Thyroid gland (tissue), 4 donors: ENCODE data around the gene RALY. TPM values are rescaled to one million over a fixed set of nuclear protein-coding genes. Genes with fewer than 3 reads are reported as not detected.
A peak's percentile ranks its signal among the peaks of the same experiment; 100 is the strongest.

ENCODE experiments used
- DNase-seq, 2 donors: peaks; one replicate each; pipeline ENCODE4 v3.0.0-alpha.2; 2019
- H3K27ac ChIP-seq, 3 donors: fragments of 200-600 bp; sonication (generic); 1 replicate in 2 of 3; 2 replicates in 1 of 3; pipeline ENCODE4 v1.5.1; 2016 to 2019; ENCODE audit warnings: mild to moderate bottlenecking in 1 of 3, moderate library complexity in 1 of 3
- H3K27me3 ChIP-seq: fragments of 200-600 bp; sonication (generic); one replicate; pipeline ENCODE4 v1.5.1; 2019
- H3K36me3 ChIP-seq, 2 donors: fragments of 200-600 bp; sonication (generic); one replicate each; pipeline ENCODE4 v1.5.1; 2016 to 2019
- H3K4me1 ChIP-seq, 2 donors: fragments of 200-600 bp; sonication (generic); one replicate each; pipeline ENCODE4 v1.5.1; 2017 to 2019
- H3K4me3 ChIP-seq, 3 donors: fragments of 200-600 bp; sonication (generic); replicated peaks in 1 of 3; 1 replicate in 2 of 3; 2 replicates in 1 of 3; pipeline ENCODE4 v1.5.1; 2016; ENCODE audit warnings: mild to moderate bottlenecking in 1 of 3
- H3K9me3 ChIP-seq: fragments of 200-600 bp; sonication (generic); one replicate; pipeline ENCODE4 v1.5.1; 2017
- CTCF ChIP-seq, 6 experiments: fragments of 200-600 bp in 3 of 6; fragments of 450-650 bp in 3 of 6; sonication (generic) in 3 of 6; IDR thresholded peaks; one replicate each; pipeline ENCODE4 v1.5.1; 2016 to 2019; ENCODE audit warnings: antibody characterized with exemption in 6 of 6, mild to moderate bottlenecking in 2 of 6, inconsistent platforms in 1 of 6, moderate library complexity in 1 of 6
- POLR2A ChIP-seq, 2 donors: fragments of 450-650 bp; IDR thresholded peaks; one replicate each; pipeline ENCODE4 v1.6.1; 2017; ENCODE audit warnings: antibody characterized with exemption in 2 of 2, mild to moderate bottlenecking in 2 of 2, moderate library complexity in 1 of 2
- WGBS, 2 donors: methylation state at CpG; one replicate each; pipeline ENCODE4 v1.1.5; 2017; 5-methylcytosine and 5-hydroxymethylcytosine counted together
- intact Hi-C: fragments of 100-400 bp; cut with DNase I; formaldehyde crosslinking; loops from one replicate; pipeline ENCODE4 v1.15.1; 2023
- total RNA-seq, 4 donors: library from RNA; depleted of rRNA; stranded (reverse); fragments of >200 nt; gene quantifications; one replicate each; pipeline ENCODE4 v1.2.3, GENCODE V29; 2016

The RALY gene
- total RNA-seq, 4 donors from 2014 or later = 124 to 208 (median 151) TPM

DNA sequence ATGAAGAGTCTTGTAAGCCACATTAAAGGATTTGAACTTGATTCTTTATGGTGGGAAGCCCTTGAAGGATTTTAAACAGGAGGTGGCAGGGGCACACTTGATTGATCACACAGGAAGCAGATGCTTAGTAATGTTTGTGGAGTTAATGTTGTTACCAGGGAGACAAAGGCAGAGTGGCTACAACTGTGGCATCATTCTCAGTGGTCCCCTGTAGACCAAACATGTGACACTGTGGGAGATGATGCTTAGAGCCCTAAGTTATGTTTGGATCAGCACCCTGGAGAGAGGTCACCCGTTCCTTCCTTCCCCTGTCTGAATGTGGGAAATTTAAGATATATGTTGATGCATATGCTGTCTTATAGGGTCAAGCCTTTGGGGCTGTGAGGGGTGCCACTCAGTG, 65.1 kb downstream of the RALY start:
- no peak overlapping the region for H3K27ac ChIP-seq
- intact Hi-C loops = no loop called here
- TF ChIP-seq CTCF (IDR thresholded peaks at IDR 0.05) (no peak), POLR2A (IDR thresholded peaks at IDR 0.05) (no peak)
- no peak for DNase-seq
- no peak overlapping the region for H3K4me3 ChIP-seq
- H3K4me1 ChIP-seq = peaks cover 31 to 45% of the 10 kb centered on the region in 2 donors
- no peaks in the 10 kb centered on the region for H3K27me3 ChIP-seq
- no peaks in the 10 kb centered on the region for H3K9me3 ChIP-seq
- no peaks in the 10 kb centered on the region for H3K36me3 ChIP-seq
- WGBS, 2 donors = 41 to 57% methylated on average over 1 of the region's 1 CpG

DNA sequence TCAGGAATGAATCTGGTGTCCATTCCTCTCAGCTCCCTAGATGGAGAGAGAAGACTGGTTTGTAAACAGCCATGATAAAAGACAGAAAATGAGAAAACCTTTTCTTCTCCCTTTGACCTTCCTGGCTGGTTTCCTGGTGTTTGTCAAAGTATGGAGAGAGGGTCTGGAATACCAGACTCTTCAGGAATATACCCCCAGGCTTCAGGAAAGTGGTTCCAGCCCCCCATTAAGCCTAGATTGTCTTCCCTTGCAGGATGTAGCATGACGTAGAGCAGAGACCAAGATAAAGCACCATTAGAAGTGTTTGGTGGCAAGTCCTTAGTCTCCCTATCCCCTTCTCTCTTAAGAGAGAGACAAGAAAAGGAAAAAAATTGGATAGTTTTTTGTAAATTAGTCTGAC, 67.3 kb downstream of the RALY start:
- intact Hi-C loops = no loop called here
- Histone ChIP-seq H3K27me3 (no peaks in the 10 kb centered on the region), H3K9me3 (no peaks in the 10 kb centered on the region), H3K4me1 (peaks cover 42 to 53% of the 10 kb centered on the region in 2 donors), H3K27ac (peak overlapping the region; percentile 1 to 70 (median 62)), H3K36me3 (no peaks in the 10 kb centered on the region), H3K4me3 (no peak overlapping the region)
- 93 to 96% methylated on average over 1 of the region's 1 CpG for WGBS, 2 donors
- TF ChIP-seq CTCF (IDR thresholded peaks at IDR 0.05) = no peak
- no peak for TF ChIP-seq POLR2A (IDR thresholded peaks at IDR 0.05)
- no peak for DNase-seq

GRCh38 chr20:34061695-34062094, 68.0 kb downstream of the RALY start:
- H3K4me1 ChIP-seq = peaks cover 42 to 60% of the 10 kb centered on the region in 2 donors

DNA sequence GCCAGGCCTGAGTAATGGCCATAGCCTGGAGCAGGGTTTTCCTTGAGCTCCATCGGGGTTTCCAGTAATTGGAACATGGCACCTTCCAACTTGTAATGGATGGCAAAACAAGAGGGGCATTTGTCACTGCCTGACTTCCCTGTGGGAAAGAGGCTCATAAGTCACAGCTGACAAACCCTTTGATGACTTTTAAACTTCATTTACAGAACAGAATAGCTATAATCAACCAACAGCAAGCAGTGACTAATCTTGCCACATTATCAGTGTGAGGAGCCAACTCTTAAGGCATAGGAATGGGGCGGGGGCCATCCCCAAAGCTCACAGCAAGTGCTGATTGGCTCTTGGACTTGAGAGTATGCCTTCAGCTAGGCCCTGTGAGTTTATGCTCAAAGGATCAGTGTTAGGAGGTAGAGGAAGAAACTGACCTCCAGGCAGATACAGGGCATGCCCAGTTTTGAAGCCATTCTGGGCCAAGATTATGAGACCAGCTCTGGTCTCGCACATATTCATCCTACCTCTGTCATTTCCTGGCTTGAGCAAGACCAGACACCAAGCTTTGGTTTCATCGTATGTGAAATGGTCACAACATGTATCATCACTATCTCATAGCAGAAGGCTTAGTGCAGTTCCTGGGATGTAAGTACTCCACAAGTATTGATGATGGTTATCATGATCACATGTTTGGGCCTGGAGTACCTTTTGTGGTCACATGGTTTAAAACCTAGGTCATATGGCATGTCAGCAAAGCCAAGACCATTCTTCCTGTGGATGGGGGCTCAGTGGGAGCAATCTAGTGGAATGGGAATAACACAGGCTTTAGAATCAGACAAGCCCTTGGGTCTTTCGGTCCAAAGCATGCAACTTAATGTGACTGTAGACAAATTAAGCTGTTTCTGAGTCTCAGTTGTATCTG, 69.1 kb downstream of the RALY start:
- no peaks in the 10 kb centered on the region for H3K27me3 ChIP-seq
- H3K4me3 ChIP-seq = no peak overlapping the region
- no peak for DNase-seq
- H3K36me3 ChIP-seq = no peaks in the 10 kb centered on the region
- WGBS, 2 donors = 87 to 90% methylated on average over 5 of the region's 5 CpGs
- H3K27ac ChIP-seq = peak overlapping the region in 2 of 3 donors; percentile 39 to 62
- H3K4me1 ChIP-seq = peaks cover 42 to 63% of the 10 kb centered on the region in 2 donors
- intact Hi-C loops = no loop called here
- no peaks in the 10 kb centered on the region for H3K9me3 ChIP-seq
- TF ChIP-seq CTCF (IDR thresholded peaks at IDR 0.05) (no peak), POLR2A (IDR thresholded peaks at IDR 0.05) (no peak)

More at GRCh38 chr20:34061695-34062094, 68.0 kb downstream of the RALY start:
- intact Hi-C loops = no loop called here
- H3K27me3 ChIP-seq = no peaks in the 10 kb centered on the region
- TF ChIP-seq CTCF (IDR thresholded peaks at IDR 0.05) (no peak), POLR2A (IDR thresholded peaks at IDR 0.05) (no peak)
- no peak overlapping the region for H3K4me3 ChIP-seq
- no peak for DNase-seq
- H3K9me3 ChIP-seq = no peaks in the 10 kb centered on the region
- H3K36me3 ChIP-seq = no peaks in the 10 kb centered on the region
- H3K27ac ChIP-seq = peak overlapping the region; percentile 29 to 62 (median 39)

DNA sequence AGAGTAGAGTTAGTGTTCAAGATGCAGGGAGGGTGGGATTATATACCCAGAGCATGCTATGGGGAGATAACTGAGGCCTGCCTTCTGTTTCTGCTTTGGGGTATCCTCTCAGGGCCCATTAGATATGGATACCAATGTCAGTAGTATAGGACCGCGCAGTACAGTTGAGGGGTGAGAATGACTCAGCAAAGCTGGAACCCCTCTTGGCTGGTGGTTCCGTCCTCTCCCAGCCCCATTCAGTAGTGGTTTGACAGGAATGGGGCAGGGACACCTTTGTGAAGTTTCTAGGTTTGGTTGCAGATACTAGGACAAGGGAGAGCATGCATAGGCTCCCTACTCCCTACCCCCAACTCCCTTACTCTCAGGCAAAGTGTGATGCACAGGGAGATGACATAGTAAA, 70.6 kb downstream of the RALY start:
- intact Hi-C loops = no loop called here
- WGBS, 2 donors = 90 to 94% methylated on average over 3 of the region's 3 CpGs
- Histone ChIP-seq H3K27me3 (no peaks in the 10 kb centered on the region), H3K4me1 (peaks cover 49 to 69% of the 10 kb centered on the region in 2 donors), H3K36me3 (no peaks in the 10 kb centered on the region), H3K27ac (peak overlapping the region; percentile 61 to 70 (median 69)), H3K4me3 (no peak overlapping the region), H3K9me3 (no peaks in the 10 kb centered on the region)
- no peak for DNase-seq
- TF ChIP-seq CTCF (IDR thresholded peaks at IDR 0.05) = no peak
- no peak for TF ChIP-seq POLR2A (IDR thresholded peaks at IDR 0.05)
